CD4-positive, alpha-beta T cell (primary cell): ENCODE measurements around the gene FOXC1. TPM values are rescaled to one million over a fixed set of nuclear protein-coding genes. Genes with fewer than 3 reads are reported as not detected.

Experiments used
- ATAC-seq: fragments of 200-7000 bp; cut with Tn5 transposase; one replicate; pipeline ENCODE4 v1.10.0; 2022; ENCODE audit warnings: mild to moderate bottlenecking; ENCODE audit not compliant: poor library complexity
- CTCF ChIA-PET: fragments of 350-600 bp; sonication (Branson Sonifier 250); formaldehyde crosslinking; loops from one replicate; lab custom pipeline; 2021; ENCODE audit warnings: antibody characterized with exemption, inconsistent platforms; lab: Charles Lee
- POLR2A ChIA-PET: fragments of 350-600 bp; sonication (Branson Sonifier 250); formaldehyde crosslinking; loops from one replicate; lab custom pipeline; 2021; ENCODE audit warnings: antibody characterized with exemption, inconsistent platforms; lab: Charles Lee
- DNase-seq, 14 experiments: peaks; one replicate each; pipeline ENCODE4 v3.0.0-alpha.2; 2013 to 2020; ENCODE audit warnings: mixed read lengths in 2 of 14
- H3K27ac ChIP-seq, 2 donors: one replicate each; pipeline versions ENCODE4 v1.5.1 to v1.7.0; 2013; ENCODE audit warnings: low read length in 2 of 2, low read depth in 1 of 2, mild to moderate bottlenecking in 1 of 2
- H3K27me3 ChIP-seq, 2 experiments: 1 replicate in 1 of 2; 2 replicates in 1 of 2; pipeline versions ENCODE4 v1.6.1 to v1.7.0; 2013; ENCODE audit warnings: low read length in 2 of 2, control low read depth in 1 of 2, mild to moderate bottlenecking in 1 of 2, moderate library complexity in 1 of 2; ENCODE audit not compliant: insufficient read depth in 2 of 2, control insufficient read depth in 1 of 2
- H3K36me3 ChIP-seq: one replicate; pipeline ENCODE4 v1.6.1; 2013; ENCODE audit warnings: low read length, control low read depth; ENCODE audit not compliant: insufficient read depth
- H3K4me1 ChIP-seq: one replicate; pipeline ENCODE4 v1.6.1; 2013; ENCODE audit warnings: low read length, control low read depth; ENCODE audit not compliant: insufficient read depth
- H3K4me3 ChIP-seq: one replicate; pipeline ENCODE4 v1.5.1; 2013; ENCODE audit warnings: mild to moderate bottlenecking, low read length, moderate library complexity
- H3K9me3 ChIP-seq, 2 experiments: 1 replicate in 1 of 2; 2 replicates in 1 of 2; pipeline versions ENCODE4 v1.6.1 to v1.7.0; 2013; ENCODE audit warnings: low read length in 2 of 2, mild to moderate bottlenecking in 2 of 2, control low read depth in 1 of 2, moderate library complexity in 1 of 2; ENCODE audit not compliant: control insufficient read depth in 1 of 2, insufficient read depth in 1 of 2
- H3K27ac Mint-ChIP-seq: one replicate; pipeline ENCODE4 v1.8.0; 2020; ENCODE audit warnings: mixed read lengths
- H3K27me3 Mint-ChIP-seq: one replicate; pipeline ENCODE4 v1.8.0; 2021; ENCODE audit warnings: mixed read lengths
- H3K36me3 Mint-ChIP-seq: one replicate; pipeline ENCODE4 v1.8.0; 2021; ENCODE audit warnings: low read depth, mixed read lengths
- H3K4me1 Mint-ChIP-seq: one replicate; pipeline ENCODE4 v1.8.0; 2021; ENCODE audit warnings: low read depth, mixed read lengths
- H3K4me3 Mint-ChIP-seq: one replicate; pipeline ENCODE4 v1.8.0; 2020; ENCODE audit warnings: mild to moderate bottlenecking, mixed read lengths
- H3K9me3 Mint-ChIP-seq: one replicate; pipeline ENCODE4 v1.8.0; 2020; ENCODE audit warnings: mixed read lengths
- CTCF ChIP-seq: fragments of 200-600 bp; IDR thresholded peaks from one replicate; pipeline ENCODE4 v1.8.0; 2022; ENCODE audit warnings: antibody characterized with exemption, mild to moderate bottlenecking
- intact Hi-C, 2 experiments: fragments of 100-400 bp; cut with DNase I in 1 of 2; cut with micrococcal nuclease in 1 of 2; formaldehyde crosslinking; loops; one replicate each; pipeline versions ENCODE4 v1.15.1 to v1.9.0; 2023 to 2025; cut with DNase I, micrococcal nuclease
- total RNA-seq, 174 experiments: library from RNA in 2 of 174; stranded (reverse) in 2 of 174; gene quantifications; one replicate each; pipeline ENCODE4 v1.2.3 and lab custom pipeline; 2021 to 2026

FOXC1 gene
- total RNA-seq, 2 experiments from 2014 or later, result not detected

DNA sequence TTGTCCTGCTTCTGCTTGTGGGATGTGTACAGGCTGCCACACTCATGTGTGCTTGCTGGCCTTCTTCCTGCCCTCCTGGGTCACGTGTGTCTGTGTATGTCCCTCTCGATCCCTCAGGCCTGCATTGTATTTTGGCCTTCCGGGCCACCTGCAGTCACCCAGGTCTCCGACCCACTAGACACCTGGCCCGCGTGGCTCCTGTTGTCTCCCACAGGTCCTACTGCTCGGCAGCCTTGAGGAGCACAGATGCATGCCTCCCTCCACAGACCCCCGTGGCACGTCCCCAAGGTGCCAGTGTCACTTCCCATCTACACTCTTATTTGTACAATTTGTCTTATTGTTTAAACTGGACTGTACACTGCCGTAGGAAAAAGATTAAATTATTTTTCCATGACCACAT lies 43.1 kb downstream of the FOXC1 start:
- ChIA-PET POLR2A (no interaction called here), CTCF (no interaction called here)
- ATAC-seq, result no peak
- no peaks in the 10 kb centered on the region for H3K36me3 ChIP-seq
- Mint-ChIP-seq H3K27me3 (no peaks in the 10 kb centered on the region), H3K4me1 (no peaks in the 10 kb centered on the region), H3K27ac (no peak overlapping the region), H3K4me3 (no peak overlapping the region), H3K9me3 (no peaks in the 10 kb centered on the region), H3K36me3 (no peaks in the 10 kb centered on the region)
- no peak overlapping the region for H3K4me3 ChIP-seq
- H3K4me1 ChIP-seq, result no peaks in the 10 kb centered on the region
- no peak for DNase-seq
- H3K9me3 ChIP-seq, result no peaks in the 10 kb centered on the region
- intact Hi-C loops, result no loop called here
- no peak overlapping the region for H3K27ac ChIP-seq
- TF ChIP-seq CTCF, result no peak
- H3K27me3 ChIP-seq, result no peaks in the 10 kb centered on the region

DNA sequence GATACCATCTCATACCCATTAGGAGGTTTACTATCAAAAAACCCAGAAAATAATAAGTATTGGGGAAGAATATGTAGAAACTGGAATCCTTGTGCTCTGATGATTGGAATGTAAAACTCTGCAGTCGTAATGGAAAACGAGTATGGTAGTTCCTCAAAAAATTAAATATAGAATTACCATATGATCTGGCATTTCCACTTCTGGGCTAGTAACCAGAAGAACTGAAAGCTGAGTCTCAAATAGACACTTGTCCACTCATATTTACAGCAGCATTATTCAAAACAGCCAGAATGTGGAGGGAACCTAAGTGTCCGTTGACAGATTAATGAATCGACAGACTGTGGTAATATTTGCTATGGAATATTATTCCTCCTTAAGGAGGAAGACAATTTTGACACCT lies 44.3 kb downstream of the FOXC1 start:
- intact Hi-C loops, result no loop called here
- Mint-ChIP-seq H3K4me3 (no peak overlapping the region), H3K36me3 (no peaks in the 10 kb centered on the region), H3K27me3 (no peaks in the 10 kb centered on the region), H3K9me3 (no peaks in the 10 kb centered on the region), H3K4me1 (no peaks in the 10 kb centered on the region), H3K27ac (no peak overlapping the region)
- TF ChIP-seq CTCF, result no peak
- H3K4me3 ChIP-seq, result no peak overlapping the region
- H3K36me3 ChIP-seq, result no peaks in the 10 kb centered on the region
- POLR2A ChIA-PET, result no interaction called here
- ATAC-seq (no peak), DNase-seq (no peak)
- H3K27ac ChIP-seq, result no peak overlapping the region
- no peaks in the 10 kb centered on the region for H3K9me3 ChIP-seq
- H3K27me3 ChIP-seq, result no peaks in the 10 kb centered on the region
- H3K4me1 ChIP-seq, result no peaks in the 10 kb centered on the region
- CTCF ChIA-PET, result no interaction called here

DNA sequence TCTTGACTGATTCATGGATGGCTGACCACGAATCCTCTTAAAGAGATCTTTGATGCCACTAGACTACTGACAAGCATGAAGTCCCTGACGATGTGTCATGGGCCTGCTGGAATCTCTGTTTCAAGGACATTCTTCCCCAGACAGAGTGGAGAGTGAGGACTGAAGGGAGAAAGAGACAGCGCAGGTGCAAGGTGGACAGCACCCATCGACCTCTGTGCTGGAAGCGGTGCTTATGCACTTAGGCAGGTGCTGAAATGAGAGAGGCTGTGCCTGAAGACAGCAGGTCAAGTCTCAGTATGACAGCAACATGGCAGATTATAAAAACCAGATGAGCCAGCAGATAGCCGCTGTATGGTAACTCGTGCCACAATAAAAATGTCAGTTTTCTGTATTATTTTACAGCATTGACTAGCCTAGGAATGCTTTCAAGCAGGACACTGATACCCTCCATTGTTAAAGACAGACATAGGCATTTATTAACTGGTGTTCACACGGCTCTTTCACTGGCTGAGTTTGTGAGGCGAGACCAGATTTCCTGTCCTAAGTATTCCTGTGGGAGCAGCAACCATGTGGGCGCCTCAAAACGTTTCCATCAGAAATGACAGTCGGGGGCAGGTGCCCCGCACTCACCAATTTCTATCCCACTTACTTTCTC lies 47.5 kb downstream of the FOXC1 start:
- TF ChIP-seq CTCF, result no peak
- intact Hi-C loops, result no loop called here
- Histone ChIP-seq H3K27ac (no peak overlapping the region), H3K4me1 (no peaks in the 10 kb centered on the region), H3K36me3 (no peaks in the 10 kb centered on the region), H3K9me3 (no peaks in the 10 kb centered on the region), H3K27me3 (no peaks in the 10 kb centered on the region), H3K4me3 (no peak overlapping the region)
- Mint-ChIP-seq H3K4me3 (no peak overlapping the region), H3K27me3 (no peaks in the 10 kb centered on the region), H3K9me3 (no peaks in the 10 kb centered on the region), H3K36me3 (no peaks in the 10 kb centered on the region), H3K27ac (no peak overlapping the region), H3K4me1 (no peaks in the 10 kb centered on the region)
- CTCF ChIA-PET, result no interaction called here
- ATAC-seq, result no peak
- DNase-seq, result no peak
- POLR2A ChIA-PET, result no interaction called here
